ENCODE results near the gene CNKSR3.

The CNKSR3 gene

GRCh38 chr6:154532426-154532825, 21.9 kb upstream of the CNKSR3 start:
- no peak for TF ChIP-seq CTCF (IDR thresholded peaks at IDR 0.05; ENCODE audit: control insufficient read depth, insufficient read depth, low read depth, low read length, missing control alignments)
- DNase-seq (ENCODE audit: low read depth) = no peak
- H3K4me3 ChIP-seq (ENCODE audit: control insufficient read depth, low read depth, low read length) = no peak overlapping the region

GRCh38 chr6:154529957-154530356, 19.5 kb upstream of the CNKSR3 start:
- no peak overlapping the region for H3K4me3 ChIP-seq (ENCODE audit: control insufficient read depth, low read depth, low read length)
- TF ChIP-seq CTCF (IDR thresholded peaks at IDR 0.05; ENCODE audit: control insufficient read depth, insufficient read depth, low read depth, low read length, missing control alignments) = no peak
- no peak for DNase-seq (ENCODE audit: low read depth)

GRCh38 chr6:154528310-154528915, 17.9 kb upstream of the CNKSR3 start:
- H3K4me3 ChIP-seq (ENCODE audit: control insufficient read depth, low read depth, low read length) = no peak overlapping the region
- no peak for TF ChIP-seq CTCF (IDR thresholded peaks at IDR 0.05; ENCODE audit: control insufficient read depth, insufficient read depth, low read depth, low read length, missing control alignments)
- DNase-seq (ENCODE audit: low read depth) = no peak

GRCh38 chr6:154526996-154527395, 16.5 kb upstream of the CNKSR3 start:
- TF ChIP-seq CTCF (IDR thresholded peaks at IDR 0.05; ENCODE audit: control insufficient read depth, insufficient read depth, low read depth, low read length, missing control alignments) = no peak
- DNase-seq (ENCODE audit: low read depth) = no peak
- H3K4me3 ChIP-seq (ENCODE audit: control insufficient read depth, low read depth, low read length) = no peak overlapping the region

GRCh38 chr6:154522576-154522975, 12.1 kb upstream of the CNKSR3 start:
- H3K4me3 ChIP-seq (ENCODE audit: control insufficient read depth, low read depth, low read length) = no peak overlapping the region
- no peak for DNase-seq (ENCODE audit: low read depth)
- no peak for TF ChIP-seq CTCF (IDR thresholded peaks at IDR 0.05; ENCODE audit: control insufficient read depth, insufficient read depth, low read depth, low read length, missing control alignments)

- no peak overlapping the region for H3K4me3 ChIP-seq (ENCODE audit: control insufficient read depth, low read depth, low read length)
- DNase-seq (ENCODE audit: low read depth) = no peak
Observed at GRCh38 chr6:154521412-154521811, 10.9 kb upstream of the CNKSR3 start.

More at GRCh38 chr6:154521412-154521811, 10.9 kb upstream of the CNKSR3 start:
- TF ChIP-seq CTCF (IDR thresholded peaks at IDR 0.05; ENCODE audit: control insufficient read depth, insufficient read depth, low read depth, low read length, missing control alignments) = no peak

Data from AG09309 (cell line).